HCT116 (cell line): ENCODE measurements around the gene FUT6. TPM values are rescaled to one million over a fixed set of nuclear protein-coding genes. Genes with fewer than 3 reads are reported as not detected.

Experiments used
- ATAC-seq: fragments of 200-7000 bp; cut with Tn5 transposase; 2 replicates; pipeline ENCODE4 v1.9.1; 2020; ENCODE audit warnings: mild to moderate bottlenecking, moderate library complexity
- BruUV-seq: library from RNA; stranded (reverse); fragments of 400-500 nt; replicated peaks from 2 replicates; lab custom pipeline; 2021; lab: Mats Ljungman, UMichigan
- CTCF ChIA-PET: fragments of 300-600 bp; sonication (Branson Sonifier 250); formaldehyde crosslinking; loops from one replicate; lab custom pipeline; 2021; ENCODE audit warnings: antibody characterized with exemption; lab: Charles Lee
- POLR2A ChIA-PET: fragments of 300-600, 350-600 bp; sonication (Branson Sonifier 250); formaldehyde crosslinking; loops from one replicate; lab custom pipeline; 2021; ENCODE audit warnings: antibody characterized with exemption; lab: Charles Lee
- RAD21 ChIA-PET, 2 experiments: fragments of 300-600 bp; sonication (Branson Sonifier 250); formaldehyde crosslinking; loops; one replicate each; lab custom pipeline; 2023; ENCODE audit warnings: low total read pairs in 2 of 2; ENCODE audit not compliant: uncharacterized antibody in 2 of 2, unreplicated experiment in 2 of 2, low non-redundant PET in 1 of 2; lab: Charles Lee
- DNase-seq: peaks from one replicate; pipeline ENCODE4 v3.0.0-alpha.2; 2010; ENCODE audit warnings: low read depth, low spot score
- H2AFZ ChIP-seq: fragments of 200-600 bp; shearing (Covaris generic), sonication (generic); 2 replicates; pipeline ENCODE4 v1.6.1; 2017; ENCODE audit warnings: low read depth, mixed run types, mixed read lengths, antibody characterized with exemption, low read length; ENCODE audit not compliant: poor library complexity, severe bottlenecking
- H3K27ac ChIP-seq: 2 replicates; pipeline ENCODE4 v1.5.1; 2012; ENCODE audit warnings: low read depth, low read length
- H3K27me3 ChIP-seq: fragments of 200-600 bp; sonication (generic); 2 replicates; pipeline ENCODE4 v1.6.1; 2016; ENCODE audit warnings: mixed run types, low read length, mixed read lengths; ENCODE audit not compliant: insufficient read depth
- H3K36me3 ChIP-seq, 2 experiments: fragments of 200-500 bp in 1 of 2; fragments of 200-600 bp in 1 of 2; sonication (Bioruptor generic) in 1 of 2; sonication (generic) in 1 of 2; 2 replicates each; pipeline versions ENCODE4 v1.5.1 to v1.6.1; 2014 to 2016; ENCODE audit warnings: low read length in 2 of 2, inconsistent platforms in 1 of 2, mixed read lengths in 1 of 2, mixed run types in 1 of 2; ENCODE audit not compliant: insufficient read depth in 2 of 2, control insufficient read depth in 1 of 2
- H3K4me1 ChIP-seq, 2 experiments: fragments of 200-600 bp in 1 of 2; sonication (generic) in 1 of 2; 2 replicates each; pipeline versions ENCODE4 v1.5.1 to v1.6.1; 2012 to 2017; ENCODE audit warnings: low read length in 2 of 2, inconsistent platforms in 1 of 2, mild to moderate bottlenecking in 1 of 2, mixed read lengths in 1 of 2, mixed run types in 1 of 2, moderate library complexity in 1 of 2; ENCODE audit not compliant: insufficient read depth in 2 of 2, control insufficient read depth in 1 of 2
- H3K4me2 ChIP-seq: fragments of 200-600 bp; sonication (generic); 2 replicates; pipeline ENCODE4 v1.6.1; 2017; ENCODE audit warnings: mixed run types, low read length, mixed read lengths
- H3K4me3 ChIP-seq, 2 experiments: fragments of 200-600 bp in 1 of 2; sonication (generic) in 1 of 2; replicated peaks in 1 of 2; 2 replicates each; pipeline ENCODE4 v1.5.1; 2011 to 2016; ENCODE audit warnings: low read length in 2 of 2, control low read depth in 1 of 2, low read depth in 1 of 2, mild to moderate bottlenecking in 1 of 2, mixed read lengths in 1 of 2, mixed run types in 1 of 2
- H3K79me2 ChIP-seq: fragments of 200-600 bp; sonication (generic); 2 replicates; pipeline ENCODE4 v1.6.1; 2017; ENCODE audit warnings: mild to moderate bottlenecking, mixed run types, low read length, moderate library complexity, mixed read lengths; ENCODE audit not compliant: insufficient read depth
- H3K9ac ChIP-seq: fragments of 200-600 bp; sonication (generic); 2 replicates; pipeline ENCODE4 v1.6.1; 2016; ENCODE audit warnings: low read length, mixed read lengths
- H3K9me2 ChIP-seq: fragments of 200-600 bp; sonication (generic), shearing (Covaris generic); 2 replicates; pipeline ENCODE4 v1.6.1; 2017; ENCODE audit warnings: mixed run types, mild to moderate bottlenecking, moderate library complexity; ENCODE audit not compliant: insufficient read depth
- H3K9me3 ChIP-seq, 2 experiments: fragments of 200-500 bp in 1 of 2; fragments of 200-600 bp in 1 of 2; sonication (Bioruptor generic) in 1 of 2; sonication (generic) in 1 of 2; 2 replicates each; pipeline ENCODE4 v1.6.1; 2014 to 2017; ENCODE audit warnings: low read length in 2 of 2, mixed read lengths in 2 of 2, inconsistent platforms in 1 of 2, low read depth in 1 of 2, mild to moderate bottlenecking in 1 of 2, mixed run types in 1 of 2, moderate library complexity in 1 of 2; ENCODE audit not compliant: control insufficient read depth in 1 of 2, insufficient read depth in 1 of 2
- H4K20me1 ChIP-seq: fragments of 200-600 bp; sonication (generic), shearing (Covaris generic); 2 replicates; pipeline ENCODE4 v1.6.1; 2017; ENCODE audit warnings: mixed run types, mild to moderate bottlenecking, moderate library complexity; ENCODE audit not compliant: insufficient read depth
- CEBPB ChIP-seq: IDR thresholded peaks from 2 replicates; pipeline ENCODE4 v1.6.1; 2012; ENCODE audit warnings: low read depth
- EGR1 ChIP-seq: IDR thresholded peaks from 2 replicates; pipeline ENCODE4 v1.6.1; 2012; ENCODE audit warnings: low read depth
- ELF1 ChIP-seq: IDR thresholded peaks from 2 replicates; pipeline ENCODE4 v1.6.1; 2012; ENCODE audit warnings: low read depth, borderline replicate concordance
- EZH2phosphoT487 ChIP-seq: fragments of 200-600 bp; IDR thresholded peaks from 2 replicates; pipeline ENCODE4 v1.6.1; 2018; ENCODE audit warnings: antibody characterized with exemption, borderline replicate concordance
- JUND ChIP-seq: IDR thresholded peaks from 2 replicates; pipeline ENCODE4 v1.6.1; 2012
- RAD21 ChIP-seq: IDR thresholded peaks from 2 replicates; pipeline ENCODE4 v1.6.1; 2012; ENCODE audit warnings: low read depth, mild to moderate bottlenecking
- SP1 ChIP-seq: IDR thresholded peaks from 2 replicates; pipeline ENCODE4 v1.6.1; 2012; ENCODE audit warnings: low read depth
- SRF ChIP-seq: IDR thresholded peaks from 2 replicates; pipeline ENCODE4 v1.6.1; 2012; ENCODE audit warnings: low read depth
- TCF7L2 ChIP-seq: IDR thresholded peaks from 2 replicates; pipeline ENCODE4 v1.7.0; 2011; ENCODE audit warnings: borderline replicate concordance, inconsistent platforms; ENCODE audit not compliant: insufficient read depth, insufficient read length; ENCODE audit errors: extremely low read depth
- ZFX ChIP-seq: fragments of 450-650 bp; IDR thresholded peaks from 2 replicates; pipeline ENCODE4 v1.6.1; 2017
- ZNF274 ChIP-seq: fragments of 200-500 bp; sonication (Bioruptor generic); IDR thresholded peaks from 2 replicates; pipeline ENCODE4 v1.6.1; 2014; ENCODE audit warnings: mild to moderate bottlenecking, low read depth, low read length, inconsistent platforms
- intact Hi-C: fragments of 100-400 bp; cut with micrococcal nuclease; formaldehyde crosslinking; loops from 2 replicates; pipeline ENCODE4 v1.10.0; 2022
- total RNA-seq: library from RNA; stranded (reverse); gene quantifications from one replicate; pipeline ENCODE4 v1.2.1, GENCODE V29; 2021; ENCODE audit not compliant: unreplicated experiment
- TF ChIP-seq, protein P1 (sequence below): IDR thresholded peaks from 2 replicates; pipeline ENCODE4 v1.6.1; 2012; ENCODE audit warnings: low read depth
- TF ChIP-seq, protein P2 (sequence below): IDR thresholded peaks from 2 replicates; pipeline ENCODE4 v1.6.1; 2011; ENCODE audit warnings: mild to moderate bottlenecking, low read length, moderate library complexity; ENCODE audit not compliant: insufficient replicate concordance; ENCODE audit errors: extremely low read depth
- TF ChIP-seq, protein P3 (sequence below): IDR thresholded peaks from 2 replicates; pipeline ENCODE4 v1.6.1; 2012

The FUT6 gene
- total RNA-seq, 1 experiment from 2014 or later: not detected

DNA sequence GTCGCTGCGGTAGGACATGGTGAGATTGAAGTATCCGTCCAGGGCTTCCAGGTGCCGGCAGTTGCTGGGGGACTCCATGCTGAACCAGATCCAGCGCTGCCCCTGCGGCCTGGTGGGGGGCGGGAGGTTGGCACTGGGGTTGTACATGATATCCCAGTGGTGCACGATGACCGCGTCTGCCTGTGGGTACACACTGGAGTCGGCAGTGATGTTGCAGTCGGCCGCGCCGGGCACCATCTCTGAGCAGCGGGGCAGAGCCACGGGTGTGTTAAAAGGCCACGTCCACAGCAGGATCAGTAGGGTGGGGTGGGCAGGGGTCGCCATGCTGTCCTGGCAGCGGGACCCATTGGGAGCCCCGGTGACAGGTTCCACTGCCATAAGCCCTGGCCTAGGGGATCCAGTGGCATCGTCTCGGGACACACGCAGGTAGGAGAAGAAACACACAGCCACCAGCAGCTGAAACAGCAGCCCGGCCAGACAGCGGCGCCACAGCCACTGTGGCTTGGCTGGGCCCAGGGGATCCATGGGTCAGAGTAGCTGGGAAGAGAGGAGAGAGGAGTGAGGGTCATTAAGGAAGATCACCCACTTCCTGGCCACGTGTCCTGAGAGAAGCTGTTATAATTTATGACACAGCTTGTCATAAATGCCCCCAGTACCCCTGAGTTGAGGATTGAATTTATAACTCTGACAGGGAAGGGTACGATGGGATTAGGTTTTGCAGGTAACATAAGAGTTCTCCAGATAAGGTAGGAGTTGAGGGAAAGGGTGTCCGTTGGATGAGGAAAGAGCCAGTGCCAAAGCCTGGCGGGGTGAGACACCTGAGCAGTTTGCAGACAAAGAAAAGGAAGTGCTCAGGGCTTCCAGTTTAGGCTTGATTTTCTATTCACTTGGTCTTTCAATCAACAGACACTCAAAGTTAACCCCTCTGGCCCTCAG lies 28.0 kb upstream of the FUT6 start (continued):
- TF ChIP-seq, protein P1, sequence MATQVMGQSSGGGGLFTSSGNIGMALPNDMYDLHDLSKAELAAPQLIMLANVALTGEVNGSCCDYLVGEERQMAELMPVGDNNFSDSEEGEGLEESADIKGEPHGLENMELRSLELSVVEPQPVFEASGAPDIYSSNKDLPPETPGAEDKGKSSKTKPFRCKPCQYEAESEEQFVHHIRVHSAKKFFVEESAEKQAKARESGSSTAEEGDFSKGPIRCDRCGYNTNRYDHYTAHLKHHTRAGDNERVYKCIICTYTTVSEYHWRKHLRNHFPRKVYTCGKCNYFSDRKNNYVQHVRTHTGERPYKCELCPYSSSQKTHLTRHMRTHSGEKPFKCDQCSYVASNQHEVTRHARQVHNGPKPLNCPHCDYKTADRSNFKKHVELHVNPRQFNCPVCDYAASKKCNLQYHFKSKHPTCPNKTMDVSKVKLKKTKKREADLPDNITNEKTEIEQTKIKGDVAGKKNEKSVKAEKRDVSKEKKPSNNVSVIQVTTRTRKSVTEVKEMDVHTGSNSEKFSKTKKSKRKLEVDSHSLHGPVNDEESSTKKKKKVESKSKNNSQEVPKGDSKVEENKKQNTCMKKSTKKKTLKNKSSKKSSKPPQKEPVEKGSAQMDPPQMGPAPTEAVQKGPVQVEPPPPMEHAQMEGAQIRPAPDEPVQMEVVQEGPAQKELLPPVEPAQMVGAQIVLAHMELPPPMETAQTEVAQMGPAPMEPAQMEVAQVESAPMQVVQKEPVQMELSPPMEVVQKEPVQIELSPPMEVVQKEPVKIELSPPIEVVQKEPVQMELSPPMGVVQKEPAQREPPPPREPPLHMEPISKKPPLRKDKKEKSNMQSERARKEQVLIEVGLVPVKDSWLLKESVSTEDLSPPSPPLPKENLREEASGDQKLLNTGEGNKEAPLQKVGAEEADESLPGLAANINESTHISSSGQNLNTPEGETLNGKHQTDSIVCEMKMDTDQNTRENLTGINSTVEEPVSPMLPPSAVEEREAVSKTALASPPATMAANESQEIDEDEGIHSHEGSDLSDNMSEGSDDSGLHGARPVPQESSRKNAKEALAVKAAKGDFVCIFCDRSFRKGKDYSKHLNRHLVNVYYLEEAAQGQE: no peak
- TF ChIP-seq RAD21: no peak
- no peak for TF ChIP-seq ZNF274
- TF ChIP-seq TCF7L2: no peak
- TF ChIP-seq SRF: no peak
- TF ChIP-seq JUND: no peak
- TF ChIP-seq ELF1: no peak
- no peak for TF ChIP-seq SP1

DNA sequence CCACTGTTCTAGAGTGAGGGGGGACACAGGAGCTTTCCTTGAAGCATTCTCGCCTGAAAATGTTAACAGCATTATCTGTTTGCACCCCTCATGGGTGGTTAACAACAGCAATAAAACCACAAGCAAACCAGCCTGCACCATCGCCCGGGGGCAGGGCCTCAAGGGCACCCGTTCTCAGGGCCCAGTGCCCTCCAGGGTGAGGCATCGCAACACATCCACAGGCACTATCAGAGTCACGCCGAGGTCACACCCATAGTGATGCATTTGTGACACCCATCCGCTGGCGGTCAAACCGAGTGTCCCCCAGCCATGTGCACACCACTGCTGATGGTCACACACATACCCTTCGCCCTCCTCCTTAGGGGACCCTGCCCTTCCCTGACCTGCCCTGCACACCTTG lies 26.3 kb upstream of the FUT6 start:
- ChIA-PET CTCF (no interaction called here), RAD21 (no interaction called here), POLR2A (no interaction called here)
- no TSS peak for BruUV-seq
- TF ChIP-seq, protein P1: no peak
- TF ChIP-seq ZFX: no peak
- TF ChIP-seq CEBPB: no peak
- TF ChIP-seq, protein P2, sequence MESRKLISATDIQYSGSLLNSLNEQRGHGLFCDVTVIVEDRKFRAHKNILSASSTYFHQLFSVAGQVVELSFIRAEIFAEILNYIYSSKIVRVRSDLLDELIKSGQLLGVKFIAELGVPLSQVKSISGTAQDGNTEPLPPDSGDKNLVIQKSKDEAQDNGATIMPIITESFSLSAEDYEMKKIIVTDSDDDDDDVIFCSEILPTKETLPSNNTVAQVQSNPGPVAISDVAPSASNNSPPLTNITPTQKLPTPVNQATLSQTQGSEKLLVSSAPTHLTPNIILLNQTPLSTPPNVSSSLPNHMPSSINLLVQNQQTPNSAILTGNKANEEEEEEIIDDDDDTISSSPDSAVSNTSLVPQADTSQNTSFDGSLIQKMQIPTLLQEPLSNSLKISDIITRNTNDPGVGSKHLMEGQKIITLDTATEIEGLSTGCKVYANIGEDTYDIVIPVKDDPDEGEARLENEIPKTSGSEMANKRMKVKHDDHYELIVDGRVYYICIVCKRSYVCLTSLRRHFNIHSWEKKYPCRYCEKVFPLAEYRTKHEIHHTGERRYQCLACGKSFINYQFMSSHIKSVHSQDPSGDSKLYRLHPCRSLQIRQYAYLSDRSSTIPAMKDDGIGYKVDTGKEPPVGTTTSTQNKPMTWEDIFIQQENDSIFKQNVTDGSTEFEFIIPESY: no peak
- no peak for TF ChIP-seq SP1
- no peak for TF ChIP-seq RAD21
- TF ChIP-seq EGR1: no peak
- no peak for TF ChIP-seq ZNF274
- TF ChIP-seq, protein P3, sequence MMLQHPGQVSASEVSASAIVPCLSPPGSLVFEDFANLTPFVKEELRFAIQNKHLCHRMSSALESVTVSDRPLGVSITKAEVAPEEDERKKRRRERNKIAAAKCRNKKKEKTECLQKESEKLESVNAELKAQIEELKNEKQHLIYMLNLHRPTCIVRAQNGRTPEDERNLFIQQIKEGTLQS: no peak
- no peak for TF ChIP-seq EZH2phosphoT487
- no peak for TF ChIP-seq ELF1
- no peaks in the 10 kb centered on the region for H3K9me2 ChIP-seq
- H3K27me3 ChIP-seq: no peaks in the 10 kb centered on the region
- H3K9me3 ChIP-seq: no peaks in the 10 kb centered on the region
- intact Hi-C loops: no loop called here
- no peak overlapping the region for H3K9ac ChIP-seq
- no peaks in the 10 kb centered on the region for H3K79me2 ChIP-seq
- no peaks in the 10 kb centered on the region for H4K20me1 ChIP-seq
- H3K27ac ChIP-seq: no peak overlapping the region
- ATAC-seq (no peak), DNase-seq (no peak)
- H3K4me2 ChIP-seq: no peak overlapping the region
- no peaks in the 10 kb centered on the region; a peak in 1 of 4 replicates for H3K4me1 ChIP-seq
- H2AFZ ChIP-seq: no peak overlapping the region
- H3K36me3 ChIP-seq: no peaks in the 10 kb centered on the region
- no peak overlapping the region for H3K4me3 ChIP-seq
